GM18499 (cell line): ENCODE results near the gene PDXDC1.
"Not testable (repeated sequence)": the region's sequence is repeated elsewhere in the genome, so short reads cannot be mapped to it uniquely, and the experiment has no call there.

Experiments
- ATAC-seq: cut with Tn5 transposase; IDR thresholded peaks from one replicate; pipeline ENCODE4 v1.9.1; 2021; ENCODE audit warnings: moderate number of reproducible peaks; ENCODE audit not compliant: insufficient read depth, unreplicated experiment

The PDXDC1 gene

DNA sequence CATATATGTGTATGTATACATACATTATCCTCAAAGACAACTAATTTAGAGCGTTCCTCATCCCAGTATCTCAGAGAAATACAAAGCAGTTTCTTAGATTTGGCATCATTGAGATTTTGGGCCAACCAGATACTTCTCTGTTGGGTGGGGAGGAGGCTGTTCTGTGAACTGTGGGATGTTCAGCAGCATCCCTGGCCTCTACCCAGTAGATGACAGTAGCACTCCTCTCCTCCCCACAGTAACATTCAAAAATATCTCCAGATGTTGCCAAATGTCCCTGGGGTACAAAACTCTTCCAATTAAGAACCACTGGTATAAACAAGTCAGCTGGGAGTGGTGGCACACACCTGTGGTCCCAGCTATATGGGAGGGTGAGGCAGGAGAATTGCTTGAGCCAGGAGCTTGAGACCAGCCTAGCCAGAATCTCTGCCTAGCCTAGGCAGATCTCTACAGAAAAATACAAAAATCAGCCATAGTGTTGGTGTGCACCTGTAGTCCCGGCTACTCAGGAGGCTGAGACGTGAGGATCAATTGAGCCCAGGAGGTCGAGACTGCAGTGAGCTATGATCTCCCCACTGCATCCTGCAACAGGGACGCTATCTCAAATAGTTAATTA, 125.7 kb downstream of the PDXDC1 start:
- ATAC-seq = not testable (repeated sequence)

DNA sequence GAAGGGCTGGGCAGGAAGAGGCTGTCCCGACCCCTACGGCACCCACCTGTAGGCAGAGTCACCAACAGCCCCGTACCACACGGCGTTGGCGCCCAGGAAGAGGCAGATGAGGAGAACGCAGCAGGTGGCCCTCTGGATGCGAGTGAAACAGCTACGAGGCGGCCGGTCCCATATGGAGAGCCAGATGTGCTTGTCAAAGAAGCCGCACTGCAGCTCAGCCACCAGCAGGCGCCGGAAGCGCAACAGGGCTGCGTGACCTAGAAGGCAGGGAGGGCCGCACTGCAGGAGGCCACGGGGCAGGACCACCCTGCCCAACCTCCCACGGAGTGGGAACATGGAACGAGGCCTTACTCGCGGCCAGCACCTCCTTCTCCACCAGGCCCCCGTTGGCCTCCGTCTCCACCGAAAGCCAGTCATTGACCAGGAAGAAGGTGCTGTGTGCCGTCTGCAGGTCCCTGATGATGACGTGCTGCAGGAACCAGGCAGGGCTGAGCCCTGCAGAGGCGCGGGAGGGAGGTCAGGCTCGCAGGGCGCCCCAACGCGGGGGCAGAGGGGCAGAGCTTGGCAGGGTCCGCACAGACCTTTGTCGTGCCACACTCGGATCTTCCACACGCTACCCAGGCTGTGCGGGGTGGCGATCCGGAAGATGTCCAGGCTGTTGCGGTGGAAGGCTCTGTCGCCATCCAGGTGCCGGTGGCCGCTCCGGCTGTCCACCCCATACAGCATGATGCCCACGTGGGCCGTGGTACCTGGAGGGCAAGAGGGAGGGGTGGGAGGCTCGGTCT, 153.0 kb downstream of the PDXDC1 start:
- ATAC-seq = not testable (repeated sequence)

DNA sequence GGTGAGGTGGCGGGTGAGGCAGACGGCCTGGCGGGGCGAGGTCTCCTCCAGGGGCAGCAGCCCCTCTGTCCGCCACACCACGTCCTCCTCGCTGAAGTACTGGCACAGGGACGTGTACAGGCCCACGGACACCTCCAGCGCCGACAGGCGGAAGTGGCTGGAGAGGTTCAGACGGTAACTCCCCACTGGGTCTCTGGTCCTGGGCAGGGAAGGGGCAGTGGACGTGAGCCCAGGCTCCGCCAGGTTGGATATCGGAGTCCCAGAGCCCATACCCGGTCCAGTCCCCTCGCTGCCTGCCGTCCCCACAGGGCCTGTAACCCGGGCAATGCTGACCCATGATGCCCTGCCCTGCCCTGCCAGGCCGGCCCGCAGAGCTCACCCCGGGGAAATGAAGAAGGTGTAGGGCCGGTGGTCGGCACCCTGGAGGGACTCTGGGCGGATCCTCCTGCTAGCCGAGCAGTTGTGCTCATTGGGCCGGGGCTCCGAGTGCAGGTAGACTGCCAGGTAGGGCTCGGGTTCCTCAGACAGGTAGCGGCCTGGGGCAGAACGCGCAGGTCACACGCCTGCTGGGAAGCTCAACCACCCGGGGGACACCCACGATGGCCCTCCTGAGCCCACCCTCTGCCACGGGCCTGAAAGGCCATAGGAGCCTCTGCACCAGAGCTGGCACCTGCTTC, 155.6 kb downstream of the PDXDC1 start:
- not testable (repeated sequence) for ATAC-seq

DNA sequence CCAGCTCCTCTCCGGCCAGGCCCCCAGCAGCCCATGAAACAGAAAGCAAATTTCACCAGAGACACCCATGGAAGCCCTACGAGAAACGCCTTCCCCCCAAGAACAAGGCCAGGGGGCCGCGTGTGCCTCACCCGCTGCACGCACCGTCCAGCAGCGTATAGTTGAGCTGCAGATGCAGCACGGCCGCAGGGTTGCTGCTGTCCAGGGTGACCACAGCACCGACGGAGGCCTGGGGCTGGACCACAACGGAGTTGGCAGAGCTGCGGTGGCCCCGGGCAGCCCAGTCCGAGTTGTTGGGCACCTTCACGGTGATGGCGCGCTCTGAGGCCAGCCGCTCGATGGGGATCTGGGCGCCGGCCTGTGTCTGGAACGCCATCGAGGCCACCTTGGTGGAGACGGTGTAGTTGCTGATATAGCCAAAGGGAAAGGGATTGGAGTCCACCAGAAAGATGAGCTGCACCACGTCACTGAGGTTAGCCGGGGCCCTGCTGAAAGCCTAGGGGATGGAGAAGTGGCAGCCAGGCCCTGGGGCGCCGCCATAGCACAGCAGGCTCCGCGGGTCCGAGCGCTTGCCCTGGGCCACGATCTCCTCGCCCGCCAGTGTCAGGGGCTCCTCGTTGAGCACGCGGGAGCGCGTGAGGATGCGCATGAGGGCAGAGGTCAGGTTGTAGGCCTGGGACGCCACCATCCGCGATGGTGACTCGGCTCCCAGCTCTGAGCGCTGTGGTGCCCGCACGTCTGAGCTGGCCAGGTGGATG, 156.3 kb downstream of the PDXDC1 start:
- not testable (repeated sequence) for ATAC-seq

DNA sequence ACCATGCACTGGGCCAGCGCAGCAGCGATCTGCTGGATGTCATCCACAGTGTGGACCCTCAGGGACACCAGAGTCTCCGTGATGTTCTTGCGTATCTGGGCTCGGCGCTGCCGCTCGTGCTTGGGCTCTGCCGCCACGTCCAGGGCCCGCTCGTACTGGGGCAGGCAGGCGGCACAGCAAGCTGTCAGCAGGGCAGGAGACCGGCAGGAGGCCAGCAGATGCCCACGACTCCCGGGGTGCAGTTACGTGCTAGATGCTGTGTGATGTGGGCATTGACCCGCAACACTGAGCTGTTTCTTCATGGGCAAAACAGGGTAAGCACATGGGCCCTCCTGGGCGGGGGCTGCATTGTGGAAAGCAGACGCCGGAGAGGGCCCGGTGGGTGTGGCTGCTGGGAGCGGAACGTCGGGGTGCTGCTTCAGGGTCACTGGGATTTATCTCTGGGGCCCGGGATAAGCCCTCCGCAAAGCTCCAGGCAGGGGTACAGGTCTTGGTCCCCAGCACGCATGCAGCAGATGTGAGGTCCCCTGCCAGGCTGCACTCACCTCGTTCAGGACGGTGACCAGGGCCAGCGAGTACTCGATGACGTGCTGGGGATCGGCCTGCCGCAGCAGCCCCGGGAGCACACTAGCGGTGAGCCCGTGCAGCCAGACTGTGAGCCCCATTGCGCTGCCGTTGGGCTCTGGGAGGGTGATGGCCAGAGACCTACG, 158.0 kb downstream of the PDXDC1 start:
- not testable (repeated sequence) for ATAC-seq

DNA sequence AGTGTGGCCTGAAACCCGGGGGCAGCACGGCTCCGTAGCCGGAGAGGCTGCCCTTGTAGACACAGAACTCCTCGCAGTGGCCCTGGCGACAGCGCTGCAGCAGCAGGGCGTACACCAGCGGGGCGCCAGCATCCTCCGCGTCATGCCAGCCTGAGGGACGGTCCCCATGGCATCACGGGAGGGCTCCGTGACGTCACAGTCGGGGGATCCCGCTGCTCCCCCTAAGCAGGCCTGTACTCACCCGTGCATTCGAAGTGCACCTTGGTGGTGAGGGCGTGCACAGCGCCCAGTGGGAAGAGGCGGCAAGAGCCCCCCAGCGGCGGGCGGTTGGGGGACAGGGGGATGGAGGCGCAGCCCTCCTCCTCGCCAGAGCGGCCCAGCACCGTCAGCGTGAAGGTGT, 158.7 kb downstream of the PDXDC1 start:
- ATAC-seq = not testable (repeated sequence)

DNA sequence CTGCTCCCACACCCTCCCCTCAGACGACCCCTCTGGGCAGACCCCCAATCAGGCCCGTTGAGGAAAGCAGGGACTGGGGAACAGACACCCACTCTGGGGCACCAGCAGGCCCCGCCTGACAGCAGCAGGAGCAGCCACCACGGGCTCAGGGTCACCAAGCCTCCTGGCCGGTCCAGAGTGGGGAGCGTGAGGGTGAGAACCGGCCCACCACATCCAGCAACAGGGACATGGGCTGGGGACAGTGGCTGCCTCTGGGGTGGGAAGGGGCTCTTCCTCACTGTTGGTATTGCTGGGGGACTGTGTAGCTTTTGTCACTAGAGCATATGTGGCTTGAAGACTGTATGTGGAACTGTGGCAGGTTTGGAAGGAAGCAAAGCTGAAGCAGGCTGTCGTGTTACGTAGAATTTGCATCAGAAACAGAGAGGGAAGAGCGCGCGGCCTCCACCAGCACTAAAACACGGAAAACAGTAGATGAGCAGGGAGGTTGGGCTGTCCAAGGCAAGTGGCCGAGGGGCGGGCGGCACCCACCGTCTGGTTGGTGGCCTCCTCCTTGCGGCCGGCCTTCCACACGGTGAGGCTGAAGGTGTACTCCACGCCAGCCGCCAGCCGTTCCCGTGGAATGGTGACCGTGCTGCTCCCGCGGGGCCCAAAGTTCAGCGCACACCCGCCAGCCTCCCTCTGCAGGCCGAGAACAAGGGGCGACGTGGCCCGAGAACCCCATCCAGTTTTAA, 160.1 kb downstream of the PDXDC1 start:
- not testable (repeated sequence) for ATAC-seq

DNA sequence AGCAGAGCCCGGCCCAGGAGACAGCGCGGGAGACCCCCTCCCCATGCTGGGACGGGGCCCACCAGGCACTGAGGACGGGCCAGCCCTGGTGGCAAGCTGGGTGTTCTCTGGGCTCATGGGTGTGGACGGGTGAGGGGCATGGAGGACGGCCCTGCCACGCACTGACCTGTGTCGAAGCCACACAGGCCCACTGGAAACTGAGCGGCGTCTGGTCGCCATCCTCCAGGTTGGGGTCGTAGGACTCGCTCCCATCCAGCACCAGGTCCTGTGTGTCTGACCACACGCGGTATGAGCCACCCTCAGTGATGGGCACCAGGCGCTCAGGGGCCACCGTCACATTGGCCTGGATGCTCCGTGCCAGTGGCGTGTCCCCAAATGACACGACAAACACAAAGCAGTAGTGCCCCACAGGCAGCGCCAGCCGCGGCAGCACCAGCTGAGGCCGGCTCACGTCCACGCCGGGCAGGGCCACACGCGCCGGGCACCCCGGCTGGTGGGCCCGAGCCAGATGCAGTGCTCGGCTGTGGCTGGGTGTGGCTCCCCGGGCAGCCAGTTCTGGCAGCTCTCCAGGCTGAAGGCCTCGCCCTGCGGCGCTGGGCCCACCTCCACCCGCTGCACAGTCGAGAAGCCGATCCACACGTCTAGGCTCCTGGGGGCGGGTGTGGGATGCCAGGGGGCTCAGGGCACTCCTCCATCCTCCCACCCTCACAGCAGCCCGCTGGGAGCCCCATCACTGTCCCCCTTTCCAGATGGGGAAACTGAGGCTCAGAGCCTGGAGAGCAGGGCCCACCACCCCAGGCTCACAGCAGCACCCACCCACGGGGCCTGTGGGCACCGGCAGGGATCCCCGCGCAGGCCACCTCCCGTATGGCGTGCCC, 160.9 kb downstream of the PDXDC1 start:
- not testable (repeated sequence) for ATAC-seq

DNA sequence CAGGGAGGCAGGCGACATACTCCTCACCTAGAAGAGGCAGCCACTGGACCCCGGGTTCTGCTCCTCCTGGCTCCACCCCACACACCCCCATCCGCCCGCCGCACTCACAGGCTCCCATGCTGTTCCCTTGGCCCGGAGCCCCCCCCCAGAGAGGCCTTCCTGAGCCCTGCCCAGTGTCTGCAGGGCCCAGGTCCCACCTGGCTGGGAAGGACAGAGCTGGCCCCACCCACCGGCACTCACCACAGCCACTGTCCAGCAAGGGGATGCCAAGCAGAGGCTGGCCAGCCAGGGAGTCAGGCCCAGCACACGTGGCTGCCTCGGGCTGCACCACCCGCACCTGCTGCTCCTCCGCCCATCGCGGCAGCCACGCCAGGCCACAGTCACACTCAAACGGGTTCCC, 162.7 kb downstream of the PDXDC1 start:
- not testable (repeated sequence) for ATAC-seq

DNA sequence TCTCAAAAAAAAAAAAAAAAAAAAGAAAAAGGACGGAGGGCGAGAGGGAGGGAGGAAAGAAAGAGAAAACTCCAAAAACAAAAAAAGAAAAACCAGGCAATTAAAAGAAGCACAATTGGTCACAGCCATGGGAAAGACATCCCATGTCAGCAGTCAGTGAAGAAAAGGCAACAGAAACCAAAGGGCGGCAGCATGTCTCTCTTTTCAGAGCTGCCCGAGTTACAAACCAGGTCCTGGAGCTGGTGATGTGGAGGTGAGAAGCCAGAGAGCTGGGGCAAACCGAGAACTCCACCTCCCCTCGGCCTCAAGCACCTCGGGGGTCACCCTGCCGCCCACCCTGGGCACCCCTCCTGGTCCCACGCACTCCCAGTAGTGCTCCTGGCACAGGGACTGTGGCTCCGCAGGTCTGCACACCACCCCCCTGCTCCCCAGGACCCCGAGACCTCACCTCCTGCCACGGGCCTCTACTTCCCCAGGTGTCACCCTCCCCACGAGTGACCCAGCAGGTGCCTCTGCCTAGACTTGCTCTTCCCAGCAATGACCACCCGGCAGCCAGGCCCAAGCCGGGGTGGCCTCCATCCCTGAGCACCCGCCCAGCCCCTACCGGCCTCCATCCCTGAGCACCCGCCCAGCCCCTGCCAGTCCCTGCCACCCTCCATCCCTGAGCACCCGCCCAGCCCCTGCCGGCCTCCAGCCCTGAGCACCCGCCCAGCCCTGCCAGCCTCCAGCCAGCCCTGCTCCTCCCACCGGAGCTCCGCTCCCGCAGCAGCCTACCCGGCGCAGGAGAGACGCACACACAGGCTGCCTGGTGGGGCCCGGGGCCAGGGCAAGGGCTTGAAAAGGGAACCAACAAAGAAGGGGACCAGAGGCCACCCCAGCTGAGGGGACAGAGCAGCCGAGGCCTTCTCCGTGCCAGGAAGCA, 165.9 kb downstream of the PDXDC1 start:
- not testable (repeated sequence) for ATAC-seq

DNA sequence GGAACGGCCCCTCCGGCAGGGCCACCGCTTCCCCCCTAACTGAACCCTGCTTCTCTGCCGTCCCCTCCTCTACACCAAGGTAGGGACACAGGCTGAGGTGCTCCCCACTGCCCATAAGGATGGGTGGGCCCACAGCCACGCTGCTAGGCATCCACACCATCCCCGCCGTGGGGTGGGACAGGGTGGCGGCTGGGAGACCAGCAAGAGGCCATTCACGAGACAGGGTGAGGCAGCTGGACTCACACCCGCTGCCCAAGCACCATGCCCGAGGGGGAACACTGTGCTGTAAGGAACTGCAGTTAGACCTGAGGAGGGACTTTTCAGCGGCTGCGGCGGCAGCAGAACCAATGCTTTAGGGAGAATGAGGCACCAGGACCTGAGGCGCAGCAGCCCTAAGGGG, 166.8 kb downstream of the PDXDC1 start:
- ATAC-seq = no peak

DNA sequence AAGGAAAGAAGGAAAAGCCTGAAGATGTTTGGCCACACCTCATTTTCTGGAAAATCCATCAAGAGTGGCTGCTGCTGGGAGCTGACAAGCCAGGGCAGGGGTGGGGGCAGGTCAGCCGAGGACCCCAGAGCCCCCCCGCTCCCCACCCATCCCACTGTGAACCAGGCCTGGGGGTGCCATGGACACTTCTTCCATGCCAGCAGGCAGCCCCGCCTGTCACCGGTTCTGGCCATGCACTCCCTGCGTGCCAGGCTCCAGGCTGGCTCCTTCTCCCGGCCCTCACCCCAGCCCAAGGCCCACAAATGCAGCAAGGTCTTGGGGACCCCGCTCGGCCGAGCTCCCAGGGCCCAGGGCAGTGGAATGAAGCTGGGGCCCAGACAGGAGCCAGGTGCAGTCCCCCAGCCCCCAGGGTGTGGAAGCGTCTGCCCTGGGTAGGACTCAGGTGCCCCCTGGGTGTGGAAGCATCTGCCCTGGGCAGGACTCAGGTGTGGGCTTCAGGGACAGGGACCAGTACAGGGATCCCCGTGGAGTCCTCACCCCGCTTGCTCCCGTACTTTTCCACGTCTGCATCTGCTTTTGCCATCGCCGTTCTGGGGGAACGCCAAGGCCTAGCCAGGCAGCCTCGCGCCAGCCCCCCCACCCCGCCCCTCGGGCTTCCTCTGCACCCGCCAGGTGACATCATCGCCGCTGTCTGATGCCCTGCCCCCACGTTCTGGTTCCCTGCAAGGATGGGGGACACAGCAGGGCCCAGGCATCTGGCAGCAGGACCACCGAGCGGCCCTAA, 167.5 kb downstream of the PDXDC1 start:
- not testable (repeated sequence) for ATAC-seq

DNA sequence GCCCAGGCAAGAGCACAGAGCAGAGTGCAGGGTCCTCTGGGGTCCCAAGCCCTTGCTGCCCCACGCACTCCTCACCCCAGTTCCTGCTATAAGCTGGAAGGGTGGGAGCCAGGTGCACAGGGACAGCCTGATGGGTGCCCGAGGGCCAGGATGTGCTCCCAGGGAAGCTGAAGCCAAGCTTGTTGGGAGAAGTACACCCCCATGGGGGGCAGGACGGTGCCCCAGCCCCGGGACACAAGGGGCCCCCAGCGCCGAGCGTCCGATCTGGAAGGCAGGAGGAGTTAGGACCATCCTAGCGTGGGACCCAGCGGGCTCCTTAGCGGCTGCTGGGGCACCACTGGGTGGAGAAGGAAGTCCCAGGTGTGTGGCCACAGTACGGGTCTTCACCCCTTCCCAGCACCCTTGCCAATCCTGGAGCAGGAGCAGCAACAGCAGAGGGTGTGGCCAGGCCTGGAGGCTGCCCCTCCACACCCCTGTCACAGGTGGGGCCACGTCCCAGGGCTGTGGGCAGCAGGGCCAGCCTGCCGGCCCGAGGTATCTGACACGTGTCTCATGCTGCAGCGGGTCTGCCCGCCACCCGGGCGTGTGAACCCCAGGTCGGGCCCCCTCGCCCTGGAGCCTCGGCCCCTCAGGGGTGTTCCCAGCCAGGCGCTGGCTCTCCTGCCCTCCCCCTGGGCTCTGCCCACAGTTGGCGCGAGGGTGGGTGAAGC, 168.2 kb downstream of the PDXDC1 start:
- ATAC-seq = not testable (repeated sequence)

DNA sequence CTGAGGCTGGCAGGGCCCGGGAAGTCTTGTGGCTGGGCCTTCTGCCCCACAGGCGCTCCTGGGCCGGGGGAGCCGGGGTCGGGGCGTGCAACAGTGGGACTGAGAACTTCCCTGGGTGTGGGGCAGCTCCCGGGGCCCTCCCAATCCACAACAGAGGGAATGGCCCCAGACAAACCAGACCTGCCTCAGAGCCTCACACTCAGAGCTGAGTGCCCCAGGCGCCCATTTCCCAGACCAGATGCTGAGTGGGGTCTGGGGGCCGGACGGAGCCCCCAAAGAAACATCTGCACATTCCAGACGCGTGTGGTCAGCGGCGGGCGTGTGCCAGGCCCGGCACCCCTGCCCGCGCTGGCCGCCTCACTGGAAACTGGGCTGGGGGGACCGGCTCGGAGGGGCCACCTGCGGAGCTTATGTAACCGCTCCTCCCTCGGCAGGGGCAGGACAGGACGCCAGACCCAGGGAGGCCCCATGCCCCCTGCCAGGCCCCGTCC, 168.8 kb downstream of the PDXDC1 start:
- not testable (repeated sequence) for ATAC-seq

DNA sequence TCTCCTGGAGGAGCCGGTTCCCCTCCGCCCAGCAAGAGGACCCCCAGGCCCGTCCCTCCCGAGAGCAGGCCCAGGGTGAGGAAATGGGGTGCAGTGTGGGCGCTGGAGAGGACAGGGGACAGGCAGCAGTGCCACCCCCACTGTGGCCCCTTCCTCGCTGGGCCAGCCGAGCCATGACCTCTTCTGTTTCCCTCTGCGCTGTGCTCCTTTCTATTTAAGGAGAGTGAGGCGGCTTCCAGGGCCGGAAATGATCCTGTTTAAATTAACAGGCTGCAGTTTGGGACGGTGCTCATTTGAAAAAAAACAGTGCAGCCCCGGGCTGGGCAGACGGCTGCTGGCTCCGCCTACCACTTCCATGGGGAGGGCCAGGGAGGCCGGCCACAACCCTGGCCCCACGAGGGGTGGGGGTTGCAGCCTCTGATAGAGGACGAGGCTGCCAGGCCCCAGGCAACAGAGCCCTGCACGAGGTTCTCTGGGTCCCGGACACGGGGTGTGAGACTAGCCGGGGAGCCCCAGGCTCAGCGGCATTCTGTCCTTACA, 169.3 kb downstream of the PDXDC1 start:
- ATAC-seq = not testable (repeated sequence)
